Mononuclear cell (primary cell): Measurements from ENCODE around the gene AGAP3. TPM values are rescaled to one million over a fixed set of nuclear protein-coding genes. Genes with fewer than 3 reads are reported as not detected.

Source experiments
- H3K27me3 ChIP-seq: 2 replicates; pipeline ENCODE4 v1.6.0; 2011; ENCODE audit warnings: low read length, control low read depth; ENCODE audit not compliant: insufficient read depth
- H3K4me1 ChIP-seq: 2 replicates; pipeline ENCODE4 v1.5.1; 2011; ENCODE audit warnings: mild to moderate bottlenecking, low read length, control low read depth; ENCODE audit not compliant: insufficient read depth
- H3K4me3 ChIP-seq: 2 replicates; pipeline ENCODE4 v1.5.1; 2011; ENCODE audit warnings: mild to moderate bottlenecking, low read length, moderate library complexity
- H3K9me3 ChIP-seq: 2 replicates; pipeline ENCODE4 v1.5.1; 2011; ENCODE audit warnings: low read depth, mild to moderate bottlenecking, control low read depth, low read length
- total RNA-seq: library from RNA; depleted of rRNA; stranded (reverse); fragments of >200 nt; gene quantifications from one replicate; pipeline ENCODE4 v1.2.3, GENCODE V29; 2012

AGAP3 gene
- total RNA-seq, 1 donor, result 23.6 TPM

DNA sequence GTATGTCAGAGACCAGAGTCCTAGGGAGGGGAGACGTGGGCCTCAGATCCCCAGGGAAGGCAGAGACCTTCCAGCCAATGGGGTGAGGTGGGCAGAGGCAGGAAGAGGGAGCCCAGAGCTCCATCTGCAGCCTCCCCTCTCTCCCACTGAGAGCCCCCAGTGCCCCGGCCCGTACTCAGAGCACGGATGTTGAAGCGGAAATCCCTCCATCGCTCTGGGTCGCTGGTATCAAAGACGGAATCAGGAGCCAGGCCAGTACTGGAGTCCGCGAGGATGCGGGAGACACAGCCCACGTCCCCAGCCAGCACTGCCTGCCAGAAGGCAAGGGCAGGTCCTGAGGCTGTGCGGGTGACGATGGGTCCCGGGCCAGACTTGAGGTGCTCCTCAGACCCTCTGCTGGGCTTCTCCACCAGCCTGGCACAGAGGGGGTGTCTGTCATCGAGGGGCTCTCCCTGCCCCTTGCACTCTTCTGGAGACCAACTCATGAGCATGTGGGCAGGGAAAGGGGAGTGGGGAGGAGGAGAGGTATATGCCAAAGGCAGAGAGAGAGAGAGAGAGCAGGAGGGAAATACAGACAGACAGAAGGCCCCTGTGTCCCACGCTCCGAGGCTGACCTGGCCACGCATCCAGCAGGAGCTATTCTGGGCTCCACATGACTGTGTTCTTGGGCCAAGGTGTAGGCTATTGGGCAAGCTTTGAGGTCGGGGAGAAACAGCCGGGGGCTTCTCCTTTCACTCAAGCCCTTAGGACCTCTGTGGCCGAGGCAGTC is 100.5 kb downstream of the AGAP3 start, which contains the start of gene ASB10:
TSS of gene ASB10 (minus strand) at position 611 of the 769 bp plus-strand sequence. CDS start at position 491, 120 bp downstream.
- Histone ChIP-seq H3K4me1 (no peaks in the 10 kb centered on the region), H3K4me3 (no peak within 1 kb of the TSS), H3K9me3 (no peaks in the 10 kb centered on the region), H3K27me3 (no peaks in the 10 kb centered on the region)

DNA sequence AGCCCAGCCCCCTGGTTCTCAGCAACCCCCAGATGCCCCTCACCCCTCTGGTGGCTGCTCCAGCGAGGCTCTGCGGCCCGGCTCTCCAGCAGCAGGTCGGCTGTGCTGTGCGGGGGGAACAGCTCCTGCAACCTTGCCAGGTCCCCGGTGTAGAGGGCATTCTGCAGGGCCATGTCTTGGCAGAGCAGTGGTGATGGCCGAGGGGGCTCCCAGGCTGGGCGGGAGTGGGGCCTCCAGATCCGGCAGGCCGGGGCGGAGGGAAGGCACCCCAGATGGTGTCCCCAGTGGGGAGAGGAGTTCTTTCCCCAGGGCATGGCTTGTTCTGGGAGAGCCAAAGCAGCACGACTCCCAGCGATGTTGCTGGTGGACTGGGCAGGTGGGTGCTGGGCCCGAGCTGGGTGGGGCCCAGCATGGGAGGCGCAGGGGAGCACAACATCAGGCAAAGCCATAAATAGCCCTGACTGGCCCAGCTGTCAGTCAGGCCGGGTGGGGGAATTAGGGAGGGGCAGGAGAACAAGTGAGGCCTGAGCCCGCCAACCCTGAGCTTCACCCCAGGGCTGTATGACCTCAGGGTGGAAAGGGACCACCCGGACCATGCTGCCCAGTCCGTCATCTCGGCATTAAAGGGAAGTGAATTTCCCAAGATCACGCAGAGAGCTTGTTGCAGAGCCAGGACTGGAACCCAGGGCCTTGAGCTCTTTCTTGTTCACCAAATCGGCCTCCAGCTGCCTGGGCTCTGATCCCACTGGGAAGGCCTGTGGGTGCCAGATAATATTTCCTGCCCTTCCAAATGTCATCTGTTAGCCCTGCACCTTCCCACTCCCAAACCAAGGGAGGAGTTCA is 101.4 kb downstream of the AGAP3 start:
- Histone ChIP-seq H3K4me1 (no peaks in the 10 kb centered on the region), H3K4me3 (no peak overlapping the region), H3K27me3 (no peaks in the 10 kb centered on the region), H3K9me3 (no peaks in the 10 kb centered on the region)

- no peak overlapping the region for H3K4me3 ChIP-seq
- no peaks in the 10 kb centered on the region for H3K27me3 ChIP-seq
- no peaks in the 10 kb centered on the region for H3K9me3 ChIP-seq
- no peaks in the 10 kb centered on the region for H3K4me1 ChIP-seq
Measured at GRCh38 chr7:151188252-151188542, 101.9 kb downstream of the AGAP3 start.

DNA sequence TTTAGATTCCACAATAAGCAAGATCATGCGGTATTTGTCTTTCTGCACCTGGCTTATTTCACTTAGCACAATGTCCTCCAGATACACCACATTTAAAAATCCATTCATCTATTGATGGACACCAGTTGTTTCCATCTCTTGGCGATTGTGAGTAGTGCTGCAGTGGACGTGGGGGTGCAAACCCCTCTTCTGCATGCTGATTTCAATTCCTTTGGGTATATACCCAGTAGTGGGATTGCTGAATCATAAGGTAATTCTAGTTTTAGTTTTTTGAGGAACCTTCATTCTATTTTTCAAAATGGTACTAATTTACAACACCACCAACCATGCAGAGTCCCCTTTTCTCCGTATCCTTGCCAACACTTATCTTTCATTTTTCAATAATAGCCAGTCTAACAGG is 102.8 kb downstream of the AGAP3 start:
- Histone ChIP-seq H3K9me3 (no peaks in the 10 kb centered on the region), H3K4me1 (no peaks in the 10 kb centered on the region), H3K4me3 (no peak overlapping the region), H3K27me3 (no peaks in the 10 kb centered on the region)

GRCh38 chr7:151191544-151191943 is 105.3 kb downstream of the AGAP3 start:
- no peaks in the 10 kb centered on the region for H3K27me3 ChIP-seq
- no peaks in the 10 kb centered on the region for H3K9me3 ChIP-seq
- H3K4me1 ChIP-seq, result no peaks in the 10 kb centered on the region
- H3K4me3 ChIP-seq, result no peak overlapping the region

DNA sequence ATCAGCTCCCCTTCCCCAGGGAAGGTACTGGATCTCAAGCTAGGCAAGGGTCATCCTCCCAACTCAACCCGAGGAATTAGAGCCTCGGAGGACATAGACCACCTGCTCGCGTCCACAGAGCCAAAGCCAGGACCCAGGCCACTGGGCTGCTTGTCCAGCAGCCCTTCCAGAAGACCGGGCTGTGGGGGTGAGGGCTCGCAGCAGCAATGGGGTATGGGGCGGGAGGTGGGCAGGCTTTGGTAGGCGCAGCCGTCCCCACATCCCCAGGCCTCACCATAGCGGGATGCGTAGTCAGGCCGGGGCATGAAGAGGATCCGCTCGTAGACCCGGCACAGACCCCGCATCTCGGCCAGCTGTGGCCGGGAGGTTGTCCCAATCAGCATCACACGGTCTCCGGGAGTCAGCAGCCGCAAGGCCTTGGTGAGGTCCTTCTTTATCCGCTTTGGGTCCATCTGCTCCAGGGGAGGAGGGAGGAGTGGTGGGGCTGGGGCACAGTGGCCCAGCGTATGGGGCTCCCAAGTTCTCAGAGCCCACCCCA is 105.8 kb downstream of the AGAP3 start:
- Histone ChIP-seq H3K4me1 (no peaks in the 10 kb centered on the region), H3K9me3 (no peaks in the 10 kb centered on the region), H3K27me3 (no peaks in the 10 kb centered on the region), H3K4me3 (no peak overlapping the region)

GRCh38 chr7:151193203-151193978 is 107.1 kb downstream of the AGAP3 start:
- Histone ChIP-seq H3K27me3 (no peaks in the 10 kb centered on the region), H3K4me1 (no peaks in the 10 kb centered on the region), H3K4me3 (no peak overlapping the region), H3K9me3 (no peaks in the 10 kb centered on the region)

Other genes with a start within 250 kb of the AGAP3 start
- 0.10 TPM for gene AOC1, start 234.0 kb upstream of the AGAP3 start, total RNA-seq
- 0.94 TPM for gene KCNH2, start 108.2 kb upstream of the AGAP3 start, total RNA-seq
- 2.1 TPM for gene NOS3, start 95.5 kb upstream of the AGAP3 start, total RNA-seq
- gene ATG9B, start 62.0 kb upstream of the AGAP3 start, total RNA-seq, result 3.6 TPM
- gene ABCB8, start 58.0 kb upstream of the AGAP3 start, total RNA-seq, result 21.5 TPM
- 0.84 TPM for gene ASIC3, start 37.9 kb upstream of the AGAP3 start, total RNA-seq
- 3.7 TPM for gene CDK5, start 28.6 kb upstream of the AGAP3 start, total RNA-seq
- gene SLC4A2, start 26.9 kb upstream of the AGAP3 start, total RNA-seq, result 9.4 TPM
- 33.6 TPM for gene FASTK, start 5.7 kb upstream of the AGAP3 start, total RNA-seq
- gene TMUB1, start 3.0 kb upstream of the AGAP3 start, total RNA-seq, result 20.0 TPM
- not detected for gene GBX1, start 81.2 kb downstream of the AGAP3 start, total RNA-seq
- not detected for gene ASB10, start 100.8 kb downstream of the AGAP3 start, total RNA-seq
- not detected for gene H2BK1, start 124.0 kb downstream of the AGAP3 start, total RNA-seq
- 9.7 TPM for gene ABCF2, start 140.7 kb downstream of the AGAP3 start, total RNA-seq
- gene CHPF2, start 146.0 kb downstream of the AGAP3 start, total RNA-seq, result 25.0 TPM
- gene SMARCD3, start 162.2 kb downstream of the AGAP3 start, total RNA-seq, result 35.8 TPM